Measurements from ENCODE around the gene MRPL58. TPM values are rescaled to one million over a fixed set of nuclear protein-coding genes. Genes with fewer than 3 reads are reported as not detected.
"Not testable (repeated sequence)": the region's sequence is repeated elsewhere in the genome, so short reads cannot be mapped to it uniquely, and the experiment has no call there.

The MRPL58 gene
- total RNA-seq, 1 experiment from 2014 or later: 99.0 TPM

- peak; percentile 74 for DNase-seq (ENCODE audit: low spot score)
- in situ Hi-C loops (cut with HindIII; ENCODE audit: low sequenced_read_pairs): not testable (repeated sequence)
Measured at GRCh38 chr17:74982663-74983313, 29.7 kb upstream of the MRPL58 start.

- in situ Hi-C loops (cut with HindIII; ENCODE audit: low sequenced_read_pairs): no loop called here
- DNase-seq (ENCODE audit: low spot score): no peak
Measured at GRCh38 chr17:74986206-74986576, 26.3 kb upstream of the MRPL58 start.

DNA sequence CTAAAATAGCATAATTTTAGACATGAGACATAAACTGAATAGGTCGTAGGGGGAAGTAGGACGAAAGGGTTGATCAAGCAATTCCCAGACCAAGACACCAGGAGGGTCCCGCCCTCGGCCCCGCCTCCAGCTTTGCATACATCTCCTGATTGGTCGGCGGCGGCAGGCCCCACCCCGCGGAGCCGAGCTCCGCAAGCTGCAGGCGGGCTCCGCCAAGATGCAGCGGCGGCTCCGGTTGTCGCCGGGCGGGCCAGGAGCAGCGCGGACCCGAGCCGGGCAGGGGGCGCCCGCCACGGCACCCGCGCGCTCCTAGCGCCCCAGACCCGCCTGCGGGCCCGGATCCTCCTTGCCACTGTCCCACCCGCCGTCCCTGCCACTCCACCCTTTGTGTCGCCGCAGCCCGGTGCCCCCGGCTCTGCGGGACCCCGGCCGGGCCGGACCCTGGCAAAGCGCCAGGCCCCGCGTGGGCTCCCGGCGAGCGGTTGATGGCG is 25.0 kb upstream of the MRPL58 start, which contains the start of gene CDR2L:
Gene CDR2L, plus strand, starts transcription at position 215 of the 491 bp plus-strand sequence. CDS start 412 bp downstream, outside the sequence.
- in situ Hi-C loops (cut with HindIII; ENCODE audit: low sequenced_read_pairs): no loop called here
- peak; percentile 98 for DNase-seq (ENCODE audit: low spot score)

GRCh38 chr17:74987909-74988711 is 24.4 kb upstream of the MRPL58 start:
- in situ Hi-C loops (cut with HindIII; ENCODE audit: low sequenced_read_pairs): no loop called here
- peak; percentile 73 for DNase-seq (ENCODE audit: low spot score)

- peak; percentile 66 for DNase-seq (ENCODE audit: low spot score)
- in situ Hi-C loops (cut with HindIII; ENCODE audit: low sequenced_read_pairs): no loop called here
Measured at GRCh38 chr17:74990581-74991105, 21.8 kb upstream of the MRPL58 start.

GRCh38 chr17:74992223-74992622 is 20.2 kb upstream of the MRPL58 start:
- no peak for DNase-seq (ENCODE audit: low spot score)
- in situ Hi-C loops (cut with HindIII; ENCODE audit: low sequenced_read_pairs): no loop called here

GRCh38 chr17:74994440-74994839 is 18.0 kb upstream of the MRPL58 start:
- in situ Hi-C loops (cut with HindIII; ENCODE audit: low sequenced_read_pairs): no loop called here
- no peak for DNase-seq (ENCODE audit: low spot score)

- no peak for DNase-seq (ENCODE audit: low spot score)
- in situ Hi-C loops (cut with HindIII; ENCODE audit: low sequenced_read_pairs): no loop called here
Measured at GRCh38 chr17:74995847-74996246, 16.6 kb upstream of the MRPL58 start.

DNA sequence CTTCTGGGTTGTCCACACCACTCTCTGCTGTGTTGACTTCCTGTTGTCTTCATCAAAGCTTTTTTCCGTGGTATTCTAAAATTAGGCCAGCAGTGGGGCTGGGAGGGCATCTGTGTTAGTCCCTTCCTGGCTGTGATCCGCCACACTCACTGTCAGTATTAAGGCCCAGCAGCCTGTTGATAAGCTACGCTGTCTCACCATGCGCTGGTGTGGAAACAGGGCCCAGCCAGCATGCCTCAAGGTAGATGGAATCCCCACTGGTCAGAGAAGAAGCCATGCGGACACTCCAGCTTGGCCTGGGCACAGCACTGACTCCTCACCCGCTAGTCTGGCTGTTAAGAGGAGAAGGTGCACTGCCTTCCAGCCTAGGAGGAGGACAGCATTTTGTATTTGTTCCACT is 13.7 kb upstream of the MRPL58 start:
- in situ Hi-C loops (cut with HindIII; ENCODE audit: low sequenced_read_pairs): no loop called here
- DNase-seq (ENCODE audit: low spot score): peak; percentile 86

GRCh38 chr17:74999523-74999922 is 12.9 kb upstream of the MRPL58 start:
- in situ Hi-C loops (cut with HindIII; ENCODE audit: low sequenced_read_pairs): no loop called here
- no peak for DNase-seq (ENCODE audit: low spot score)

DNA sequence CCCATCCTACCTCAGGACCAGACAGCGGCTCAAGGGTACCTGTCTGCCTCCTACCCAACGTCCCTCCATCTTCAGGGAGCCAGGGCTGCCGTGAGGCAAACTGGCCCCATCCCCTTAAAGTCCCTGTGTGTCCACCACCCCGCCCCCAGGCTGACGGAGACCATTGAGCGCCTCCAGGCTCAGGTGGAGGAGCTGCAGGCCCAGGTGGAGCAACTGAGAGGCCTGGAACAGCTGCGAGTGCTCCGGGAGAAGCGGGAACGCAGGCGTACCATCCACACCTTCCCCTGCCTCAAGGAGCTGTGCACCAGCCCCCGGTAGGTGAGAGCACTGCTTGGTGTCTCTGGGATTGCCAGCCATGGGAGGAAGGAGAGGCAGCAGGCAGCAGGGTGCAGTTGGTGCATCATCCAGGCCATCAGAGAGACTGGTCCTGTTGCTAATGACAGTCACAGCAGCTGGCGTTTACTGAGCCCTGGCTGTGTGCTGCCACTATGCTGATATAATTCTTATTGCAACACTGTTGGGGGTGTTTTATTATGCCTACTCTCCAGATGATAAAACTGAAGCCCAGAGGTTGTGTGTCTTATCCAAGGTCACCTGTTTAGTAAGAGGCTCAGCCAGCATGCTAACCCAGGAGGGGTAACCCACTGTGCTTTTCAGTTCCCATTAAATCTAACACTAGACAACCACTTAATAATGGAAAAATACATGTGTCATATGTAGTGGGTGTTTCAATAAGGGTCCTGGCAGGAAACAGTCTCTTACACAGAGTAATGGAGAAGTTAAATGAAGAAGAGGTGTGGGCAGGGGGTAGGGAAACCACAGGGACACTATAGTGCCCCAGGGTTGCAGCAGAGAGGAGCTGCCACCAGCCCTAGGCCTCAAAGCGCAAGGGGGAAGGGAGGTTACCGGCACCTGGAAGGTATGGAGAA is 10.3 kb upstream of the MRPL58 start:
- DNase-seq (ENCODE audit: low spot score): peak; percentile 61

GRCh38 chr17:75003070-75003956 is 9.2 kb upstream of the MRPL58 start:
- in situ Hi-C loops (cut with HindIII; ENCODE audit: low sequenced_read_pairs): no loop called here
- DNase-seq (ENCODE audit: low spot score): peak; percentile 49

More for the DNA sequence above, 10.3 kb upstream of the MRPL58 start:
- in situ Hi-C loops (cut with HindIII; ENCODE audit: low sequenced_read_pairs): no loop called here

DNA sequence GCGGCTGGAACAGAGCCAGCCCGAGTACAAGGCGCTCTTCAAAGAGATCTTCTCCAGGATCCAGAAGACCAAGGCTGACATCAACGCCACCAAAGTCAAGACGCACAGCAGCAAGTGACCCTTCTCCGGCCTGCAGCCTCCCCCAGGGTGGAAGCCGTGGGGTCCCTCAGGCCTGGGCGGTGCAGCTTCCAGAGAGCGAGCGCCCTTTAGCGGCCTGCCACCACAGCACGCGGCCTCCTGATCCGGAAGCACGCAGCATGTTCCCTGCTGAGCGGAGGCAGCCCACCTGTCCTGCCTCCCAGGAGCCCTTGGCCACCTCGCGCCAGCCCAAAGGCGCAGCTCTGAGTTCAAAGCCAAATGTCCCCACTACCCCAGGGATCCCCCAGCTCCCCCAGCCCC is 8.5 kb upstream of the MRPL58 start:
- in situ Hi-C loops (cut with HindIII; ENCODE audit: low sequenced_read_pairs): no loop called here
- DNase-seq (ENCODE audit: low spot score): peak; percentile 39

DNA sequence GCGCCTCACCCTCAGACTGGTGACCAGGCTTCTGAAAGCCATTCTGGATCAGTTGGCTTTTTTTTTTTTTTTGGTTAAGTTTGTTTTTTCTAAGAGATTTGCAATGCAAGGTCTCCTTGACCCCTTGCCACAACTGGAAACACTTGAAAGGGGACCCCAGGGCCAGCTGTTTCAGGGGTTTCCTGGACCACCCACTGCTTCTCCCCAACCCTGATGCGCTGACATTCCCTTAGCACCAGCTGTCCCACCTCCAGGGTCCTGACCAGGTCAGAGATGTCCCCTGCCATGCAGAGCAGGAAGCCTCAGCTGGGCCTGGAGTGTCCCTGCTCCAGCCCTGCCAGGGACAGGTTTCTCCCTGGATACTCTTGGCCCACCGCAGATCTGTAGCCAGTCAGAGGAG is 8.1 kb upstream of the MRPL58 start:
- no peak for DNase-seq (ENCODE audit: low spot score)
- in situ Hi-C loops (cut with HindIII; ENCODE audit: low sequenced_read_pairs): no loop called here

GRCh38 chr17:75005291-75005690 is 7.2 kb upstream of the MRPL58 start:
- in situ Hi-C loops (cut with HindIII; ENCODE audit: low sequenced_read_pairs): no loop called here
- DNase-seq (ENCODE audit: low spot score): no peak

DNA sequence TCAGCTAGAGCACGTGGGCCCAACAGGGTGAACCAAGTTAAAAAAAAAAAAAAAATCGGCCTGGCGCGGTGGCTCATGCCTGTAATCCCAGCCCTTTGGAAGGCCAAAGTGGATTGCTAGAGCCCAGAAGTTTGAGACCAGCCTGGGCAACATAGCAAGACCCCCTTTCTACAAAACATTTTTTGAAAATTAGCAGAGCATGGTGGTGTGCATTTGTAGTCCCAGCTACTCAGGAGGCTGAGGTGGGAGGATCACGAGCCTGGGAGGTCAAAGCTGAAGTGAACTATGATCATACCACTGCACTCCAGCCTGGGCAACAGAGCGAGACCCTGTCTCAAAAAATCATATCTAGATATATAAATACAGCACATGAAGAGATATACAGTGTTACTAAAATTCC is 6.4 kb upstream of the MRPL58 start:
- DNase-seq (ENCODE audit: low spot score); in situ Hi-C loops (cut with HindIII; ENCODE audit: low sequenced_read_pairs): not testable (repeated sequence)

GRCh38 chr17:75006653-75007052 is 5.8 kb upstream of the MRPL58 start:
- peak; percentile 24 for DNase-seq (ENCODE audit: low spot score)
- in situ Hi-C loops (cut with HindIII; ENCODE audit: low sequenced_read_pairs): no loop called here

DNA sequence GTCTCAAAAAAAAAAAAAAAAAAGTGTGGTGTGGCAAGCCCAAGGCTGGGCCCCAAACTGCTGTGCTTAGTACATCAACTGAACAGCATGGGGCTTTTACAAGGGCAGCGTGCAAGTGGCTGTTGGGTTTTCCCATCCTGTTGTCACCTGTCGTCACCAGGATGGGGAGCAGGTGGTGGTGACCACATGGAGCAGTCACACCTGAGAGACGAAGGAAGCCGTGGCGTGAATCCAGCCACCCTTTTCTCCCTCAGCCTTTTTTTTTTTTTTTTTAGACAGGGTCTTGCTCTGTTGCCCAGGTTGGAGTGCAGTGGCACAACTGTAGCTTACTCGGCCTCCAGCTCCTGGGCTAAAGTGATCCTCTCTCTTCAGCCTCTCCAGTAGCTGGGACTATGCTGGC is 4.1 kb upstream of the MRPL58 start:
- in situ Hi-C loops (cut with HindIII; ENCODE audit: low sequenced_read_pairs): no loop called here
- peak; percentile 78 for DNase-seq (ENCODE audit: low spot score)
